ENCODE data around the gene ZFAND5. TPM values are rescaled to one million over a fixed set of nuclear protein-coding genes. Genes with fewer than 3 reads are reported as not detected.

The ZFAND5 gene, protein sequence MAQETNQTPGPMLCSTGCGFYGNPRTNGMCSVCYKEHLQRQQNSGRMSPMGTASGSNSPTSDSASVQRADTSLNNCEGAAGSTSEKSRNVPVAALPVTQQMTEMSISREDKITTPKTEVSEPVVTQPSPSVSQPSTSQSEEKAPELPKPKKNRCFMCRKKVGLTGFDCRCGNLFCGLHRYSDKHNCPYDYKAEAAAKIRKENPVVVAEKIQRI
- 1,000 to 10,000 TPM in 1 of 4 donors, 100 to 1,000 TPM in 3; 316 to 2,069 (median 561) TPM for total RNA-seq

DNA sequence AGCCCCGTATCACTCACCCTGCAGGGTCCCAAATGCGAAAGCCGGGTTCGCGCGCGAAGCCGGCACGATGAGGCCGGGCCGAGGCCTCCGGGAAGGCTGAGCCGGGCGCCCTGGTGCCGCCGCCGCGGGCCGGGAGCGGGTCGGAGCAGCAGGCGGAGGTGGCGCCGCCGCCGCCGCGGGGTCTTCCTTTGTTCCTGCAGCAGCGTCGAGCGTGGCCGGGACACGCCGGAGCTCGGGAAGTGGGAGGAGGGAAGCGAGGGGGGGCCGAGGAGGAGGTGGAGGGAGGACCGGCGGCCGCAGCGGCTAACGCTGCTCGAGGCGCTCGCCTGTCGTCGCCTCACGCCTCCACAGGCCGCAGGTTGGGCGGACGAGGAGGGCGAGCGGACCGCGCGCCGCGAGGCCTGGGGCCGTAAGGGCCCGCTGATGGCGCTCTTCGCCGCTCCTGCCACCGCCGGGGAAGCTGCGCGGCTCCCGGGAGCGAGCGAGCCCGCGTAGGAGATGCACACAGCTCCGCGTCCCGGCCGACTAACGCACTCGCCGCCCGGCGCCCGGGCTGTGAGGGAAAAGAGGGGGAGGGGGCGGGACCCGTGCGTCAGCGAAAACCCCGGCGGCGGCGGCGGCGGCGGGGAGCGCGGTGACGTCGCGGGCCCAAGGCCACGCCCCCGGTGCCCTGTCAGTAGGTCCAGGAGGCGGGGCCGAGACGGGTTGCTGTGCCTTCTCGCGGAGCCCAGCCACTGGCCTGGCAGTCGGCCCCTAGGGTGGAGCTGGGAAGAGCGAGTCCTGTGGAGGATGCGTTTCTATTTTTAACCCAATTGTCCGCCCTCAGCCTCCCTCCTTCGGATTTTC is at the start of gene ZFAND5:
Gene ZFAND5 (minus strand): TSS at position 530 of the 846 bp plus-strand sequence. CDS start 4,430 bp downstream, outside the sequence.
- intact Hi-C loops (cut with DNase I; ENCODE audit: low total_unique reads), result loop anchor here (1.0 to 10.0 kb wide), 5 partner anchors 48 to 600 kb away; partner anchors contain the start of genes ABHD17B, C9orf85 and CEMIP2
- no peaks in the 10 kb centered on the region for H3K27me3 ChIP-seq
- peak; percentile 98 to 99 for DNase-seq
- peaks cover 16 to 17% of the 10 kb centered on the region in 2 donors for H3K4me1 ChIP-seq
- TF ChIP-seq, protein P1, sequence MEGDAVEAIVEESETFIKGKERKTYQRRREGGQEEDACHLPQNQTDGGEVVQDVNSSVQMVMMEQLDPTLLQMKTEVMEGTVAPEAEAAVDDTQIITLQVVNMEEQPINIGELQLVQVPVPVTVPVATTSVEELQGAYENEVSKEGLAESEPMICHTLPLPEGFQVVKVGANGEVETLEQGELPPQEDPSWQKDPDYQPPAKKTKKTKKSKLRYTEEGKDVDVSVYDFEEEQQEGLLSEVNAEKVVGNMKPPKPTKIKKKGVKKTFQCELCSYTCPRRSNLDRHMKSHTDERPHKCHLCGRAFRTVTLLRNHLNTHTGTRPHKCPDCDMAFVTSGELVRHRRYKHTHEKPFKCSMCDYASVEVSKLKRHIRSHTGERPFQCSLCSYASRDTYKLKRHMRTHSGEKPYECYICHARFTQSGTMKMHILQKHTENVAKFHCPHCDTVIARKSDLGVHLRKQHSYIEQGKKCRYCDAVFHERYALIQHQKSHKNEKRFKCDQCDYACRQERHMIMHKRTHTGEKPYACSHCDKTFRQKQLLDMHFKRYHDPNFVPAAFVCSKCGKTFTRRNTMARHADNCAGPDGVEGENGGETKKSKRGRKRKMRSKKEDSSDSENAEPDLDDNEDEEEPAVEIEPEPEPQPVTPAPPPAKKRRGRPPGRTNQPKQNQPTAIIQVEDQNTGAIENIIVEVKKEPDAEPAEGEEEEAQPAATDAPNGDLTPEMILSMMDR (IDR thresholded peaks at IDR 0.05 in 4 of 5, conservative IDR thresholded peaks at IDR 0.05 in 1 of 5), result peak in 2 of 5 experiments; percentile 19 to 31
- TF ChIP-seq POLR2A (IDR thresholded peaks at IDR 0.05), result peak; percentile 100
- H3K4me3 ChIP-seq, result peak within 1 kb of the TSS; percentile 76 to 93 (median 85)
- H3K36me3 ChIP-seq, result peaks cover 6 to 35% of the 10 kb centered on the region in 2 donors
- peak; percentile 53 to 72 for ATAC-seq
- H3K27ac ChIP-seq, result peak within 1 kb of the TSS; percentile 94 to 99 (median 98)
- H3K9me3 ChIP-seq, result no peaks in the 10 kb centered on the region
- in situ Hi-C loops (cut with MboI; ENCODE audit: low sequenced_read_pairs in 4 of 4), result loop anchor here in 2 of 4 donors (10.0 kb wide), 2 partner anchors 60 to 220 kb away; no protein-coding TSS in a partner anchor

DNA sequence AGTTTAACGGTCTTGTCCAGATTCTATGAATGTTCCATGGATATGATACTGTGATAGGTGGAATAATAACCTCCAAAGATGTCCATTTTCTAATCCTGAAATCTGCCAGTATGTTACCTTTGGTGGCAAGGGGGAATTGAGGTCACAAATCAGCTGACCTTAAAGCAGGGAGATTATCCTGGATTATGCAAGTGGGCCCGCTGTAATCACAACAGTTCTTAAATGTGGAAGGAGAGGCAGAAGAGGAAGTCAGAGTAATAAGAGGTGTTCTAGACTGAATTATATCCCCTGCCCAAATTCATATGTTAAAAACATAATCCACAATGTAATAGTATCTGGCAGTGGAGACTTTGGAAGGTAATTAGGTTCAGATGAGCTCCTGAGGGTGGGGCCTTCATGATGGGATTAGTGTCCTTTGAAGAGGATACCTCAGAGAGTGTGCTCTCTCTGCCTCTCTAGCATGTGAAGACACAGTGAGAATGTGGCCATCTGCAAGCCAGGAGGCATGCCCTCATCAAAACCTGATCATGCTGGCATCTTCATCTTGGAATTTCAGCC is 47.6 kb upstream of the ZFAND5 start:
- DNase-seq (no peak), ATAC-seq (no peak)
- Histone ChIP-seq H3K27ac (no peak overlapping the region), H3K4me1 (no peaks in the 10 kb centered on the region), H3K4me3 (no peak overlapping the region), H3K27me3 (no peaks in the 10 kb centered on the region), H3K36me3 (no peaks in the 10 kb centered on the region), H3K9me3 (no peaks in the 10 kb centered on the region)
- in situ Hi-C loops (cut with MboI; ENCODE audit: low sequenced_read_pairs in 4 of 4), result no loop called here
- intact Hi-C loops (cut with DNase I; ENCODE audit: low total_unique reads), result no loop called here
- no peak for TF ChIP-seq POLR2A (IDR thresholded peaks at IDR 0.05)
- TF ChIP-seq, protein P1 (IDR thresholded peaks at IDR 0.05 in 4 of 5, conservative IDR thresholded peaks at IDR 0.05 in 1 of 5), result no peak

DNA sequence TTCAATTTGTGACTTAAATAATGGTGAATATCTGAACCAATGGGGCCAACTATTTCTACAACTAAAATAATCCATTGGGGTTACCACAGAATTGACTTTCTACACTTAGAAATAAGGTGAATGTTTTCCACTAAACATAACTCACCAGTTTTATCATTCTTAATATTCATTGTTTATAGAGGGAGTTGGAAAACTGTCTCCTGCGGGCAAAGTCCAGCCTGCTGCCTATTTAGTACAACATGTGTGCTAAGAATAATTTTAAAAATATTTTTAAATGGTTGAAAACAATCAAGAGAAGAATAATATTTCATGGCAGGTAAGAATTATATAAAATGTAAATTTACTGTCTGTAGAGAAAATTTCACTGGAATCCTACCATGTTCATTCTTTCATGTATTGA is 45.2 kb upstream of the ZFAND5 start:
- TF ChIP-seq POLR2A (IDR thresholded peaks at IDR 0.05), result no peak
- in situ Hi-C loops (cut with MboI; ENCODE audit: low sequenced_read_pairs in 4 of 4) (no loop called here), intact Hi-C loops (cut with DNase I; ENCODE audit: low total_unique reads) (no loop called here)
- DNase-seq (no peak), ATAC-seq (no peak)
- Histone ChIP-seq H3K4me1 (no peaks in the 10 kb centered on the region), H3K36me3 (no peaks in the 10 kb centered on the region), H3K27ac (no peak overlapping the region), H3K27me3 (no peaks in the 10 kb centered on the region), H3K4me3 (no peak overlapping the region), H3K9me3 (no peaks in the 10 kb centered on the region)

DNA sequence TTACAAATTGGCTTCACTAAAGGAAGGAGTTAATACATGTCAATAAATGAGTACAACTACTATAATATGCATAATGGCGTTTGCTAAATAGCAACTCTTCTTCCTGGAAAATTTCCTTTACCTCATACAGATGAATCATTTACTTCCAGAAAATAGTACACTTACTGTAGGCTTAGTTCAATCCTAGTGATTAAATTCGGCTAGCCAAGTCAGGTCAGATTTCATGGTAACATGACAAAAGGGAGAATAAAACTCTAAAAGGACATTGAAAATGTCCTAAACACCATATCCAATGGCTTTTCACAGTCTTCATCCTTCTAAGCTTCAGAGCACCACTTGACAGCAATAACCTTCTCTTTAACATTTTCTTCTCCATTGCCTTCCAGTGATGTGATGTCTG is 42.1 kb upstream of the ZFAND5 start:
- in situ Hi-C loops (cut with MboI; ENCODE audit: low sequenced_read_pairs in 4 of 4), result no loop called here
- H3K9me3 ChIP-seq, result no peaks in the 10 kb centered on the region
- H3K27me3 ChIP-seq, result no peaks in the 10 kb centered on the region
- H3K36me3 ChIP-seq, result no peaks in the 10 kb centered on the region
- no peak for TF ChIP-seq POLR2A (IDR thresholded peaks at IDR 0.05)
- TF ChIP-seq, protein P1 (IDR thresholded peaks at IDR 0.05 in 4 of 5, conservative IDR thresholded peaks at IDR 0.05 in 1 of 5), result no peak
- H3K27ac ChIP-seq, result no peak overlapping the region
- H3K4me1 ChIP-seq, result no peaks in the 10 kb centered on the region
- ATAC-seq (no peak), DNase-seq (no peak)
- H3K4me3 ChIP-seq, result no peak overlapping the region
- intact Hi-C loops (cut with DNase I; ENCODE audit: low total_unique reads), result no loop called here

DNA sequence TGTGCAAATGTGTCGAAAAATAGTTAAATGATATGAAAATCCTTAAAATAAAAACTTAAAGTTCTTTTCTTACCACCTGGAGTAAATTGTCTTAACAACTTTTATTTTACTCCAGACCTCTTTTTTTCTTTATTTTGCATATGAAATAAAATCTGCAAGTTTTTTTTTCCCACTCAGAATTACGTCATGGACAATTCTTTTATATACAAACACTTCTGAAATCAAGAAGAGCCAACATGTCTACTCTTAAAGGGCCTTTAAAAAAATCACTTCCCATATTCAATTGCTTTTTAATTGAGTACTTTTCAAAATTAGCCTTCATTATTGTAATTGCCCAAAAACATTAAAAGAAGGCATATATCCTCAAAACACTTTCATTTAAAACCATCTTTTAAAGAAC is 37.7 kb upstream of the ZFAND5 start:
- no peak overlapping the region for H3K4me3 ChIP-seq
- H3K27ac ChIP-seq, result no peak overlapping the region
- no peaks in the 10 kb centered on the region for H3K36me3 ChIP-seq
- TF ChIP-seq, protein P1 (IDR thresholded peaks at IDR 0.05 in 4 of 5, conservative IDR thresholded peaks at IDR 0.05 in 1 of 5), result no peak
- TF ChIP-seq POLR2A (IDR thresholded peaks at IDR 0.05), result no peak
- H3K27me3 ChIP-seq, result no peaks in the 10 kb centered on the region
- in situ Hi-C loops (cut with MboI; ENCODE audit: low sequenced_read_pairs in 4 of 4), result no loop called here
- H3K9me3 ChIP-seq, result no peaks in the 10 kb centered on the region
- ATAC-seq (no peak), DNase-seq (no peak)
- intact Hi-C loops (cut with DNase I; ENCODE audit: low total_unique reads), result no loop called here
- no peaks in the 10 kb centered on the region for H3K4me1 ChIP-seq

Data from gastrocnemius medialis (tissue), 4 donors.